Uterus (tissue), 2 donors: ENCODE measurements around the gene KLF11.

ENCODE experiments used
- POLR2A ChIP-seq, 2 donors: fragments of 450-650 bp; IDR thresholded peaks; one replicate each; pipeline ENCODE4 v1.6.1; 2016; ENCODE audit warnings: antibody characterized with exemption in 2 of 2, mild to moderate bottlenecking in 1 of 2, moderate library complexity in 1 of 2
- TF ChIP-seq, protein P1 (sequence below), 4 experiments: fragments of 200-600 bp in 2 of 4; fragments of 450-650 bp in 2 of 4; sonication (generic) in 2 of 4; IDR thresholded peaks; one replicate each; pipeline ENCODE4 v1.5.1; 2016 to 2019; ENCODE audit warnings: antibody characterized with exemption in 4 of 4, mild to moderate bottlenecking in 2 of 4, moderate library complexity in 1 of 4

DNA sequence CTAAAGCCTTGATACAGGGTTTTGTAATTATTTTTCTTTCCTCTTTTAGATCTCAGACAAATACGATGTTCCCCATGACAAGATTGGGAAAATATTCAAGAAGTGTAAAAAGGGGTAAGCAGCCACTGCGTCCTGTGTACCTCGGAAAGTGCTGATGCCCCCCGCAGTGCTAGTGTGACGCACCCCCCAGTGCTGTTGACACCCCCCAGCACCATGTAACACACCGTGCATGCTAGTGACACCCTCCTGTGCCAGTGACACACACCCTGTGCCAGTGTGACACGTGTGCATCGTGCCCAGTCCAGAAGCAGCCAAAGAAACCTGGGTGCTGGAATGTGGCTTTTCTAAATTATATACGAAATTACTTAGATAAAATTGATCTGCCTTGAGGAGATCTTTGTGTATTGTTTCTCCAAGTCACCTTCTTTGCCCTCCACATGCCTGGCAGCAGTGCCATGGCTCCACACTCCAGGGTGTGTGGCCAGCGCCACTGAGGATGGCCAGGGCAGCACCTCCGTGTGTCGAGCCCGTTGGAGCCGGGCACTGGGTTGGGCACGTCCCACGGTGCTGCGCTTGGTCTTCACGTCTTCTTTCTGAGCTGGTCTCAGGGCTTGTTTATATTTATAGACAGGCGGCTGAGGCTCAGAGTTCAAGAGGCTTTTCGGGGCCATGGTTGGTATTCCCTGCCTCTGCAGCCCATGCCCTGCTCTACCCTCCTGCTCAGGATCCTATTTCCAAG, 44.3 kb upstream of the KLF11 start:
- TF ChIP-seq, protein P1, sequence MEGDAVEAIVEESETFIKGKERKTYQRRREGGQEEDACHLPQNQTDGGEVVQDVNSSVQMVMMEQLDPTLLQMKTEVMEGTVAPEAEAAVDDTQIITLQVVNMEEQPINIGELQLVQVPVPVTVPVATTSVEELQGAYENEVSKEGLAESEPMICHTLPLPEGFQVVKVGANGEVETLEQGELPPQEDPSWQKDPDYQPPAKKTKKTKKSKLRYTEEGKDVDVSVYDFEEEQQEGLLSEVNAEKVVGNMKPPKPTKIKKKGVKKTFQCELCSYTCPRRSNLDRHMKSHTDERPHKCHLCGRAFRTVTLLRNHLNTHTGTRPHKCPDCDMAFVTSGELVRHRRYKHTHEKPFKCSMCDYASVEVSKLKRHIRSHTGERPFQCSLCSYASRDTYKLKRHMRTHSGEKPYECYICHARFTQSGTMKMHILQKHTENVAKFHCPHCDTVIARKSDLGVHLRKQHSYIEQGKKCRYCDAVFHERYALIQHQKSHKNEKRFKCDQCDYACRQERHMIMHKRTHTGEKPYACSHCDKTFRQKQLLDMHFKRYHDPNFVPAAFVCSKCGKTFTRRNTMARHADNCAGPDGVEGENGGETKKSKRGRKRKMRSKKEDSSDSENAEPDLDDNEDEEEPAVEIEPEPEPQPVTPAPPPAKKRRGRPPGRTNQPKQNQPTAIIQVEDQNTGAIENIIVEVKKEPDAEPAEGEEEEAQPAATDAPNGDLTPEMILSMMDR (IDR thresholded peaks at IDR 0.05): no peak
- no peak for TF ChIP-seq POLR2A (IDR thresholded peaks at IDR 0.05)
